GM19193 (cell line): ENCODE results near the gene OVCH1.

ENCODE experiments used
- POLR2A ChIP-seq: IDR thresholded peaks from 4 replicates; pipeline ENCODE4 v1.6.1; 2011; ENCODE audit not compliant: insufficient read depth, insufficient read length; ENCODE audit errors: extremely low read depth

The OVCH1 gene

GRCh38 chr12:29439506-29439905, 58.0 kb downstream of the OVCH1 start:
- no peak for TF ChIP-seq POLR2A

GRCh38 chr12:29438752-29439408, 58.6 kb downstream of the OVCH1 start:
- no peak for TF ChIP-seq POLR2A

- no peak for TF ChIP-seq POLR2A
These were observed 59.9 kb downstream of the OVCH1 start for GRCh38 chr12:29437575-29437974.

DNA sequence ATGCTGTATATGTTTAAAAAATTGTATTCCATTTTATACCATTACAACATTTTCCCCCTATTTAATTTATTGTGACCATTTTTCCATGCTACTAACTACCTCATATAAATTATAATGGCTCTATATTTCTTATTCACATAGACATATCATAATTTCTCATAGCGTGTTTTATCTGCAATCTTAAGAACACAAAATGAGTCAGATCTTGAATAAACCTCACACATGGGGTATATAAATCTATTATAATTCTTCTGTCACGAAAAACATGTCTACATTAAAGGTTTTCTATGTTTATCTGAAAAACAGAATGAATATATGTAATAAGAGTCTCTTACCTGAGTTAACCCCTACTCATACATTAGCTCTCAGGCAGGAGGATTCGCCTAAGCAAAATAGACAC, 66.0 kb downstream of the OVCH1 start:
- no peak for TF ChIP-seq POLR2A

GRCh38 chr12:29430716-29431044, 66.8 kb downstream of the OVCH1 start:
- no peak for TF ChIP-seq POLR2A

DNA sequence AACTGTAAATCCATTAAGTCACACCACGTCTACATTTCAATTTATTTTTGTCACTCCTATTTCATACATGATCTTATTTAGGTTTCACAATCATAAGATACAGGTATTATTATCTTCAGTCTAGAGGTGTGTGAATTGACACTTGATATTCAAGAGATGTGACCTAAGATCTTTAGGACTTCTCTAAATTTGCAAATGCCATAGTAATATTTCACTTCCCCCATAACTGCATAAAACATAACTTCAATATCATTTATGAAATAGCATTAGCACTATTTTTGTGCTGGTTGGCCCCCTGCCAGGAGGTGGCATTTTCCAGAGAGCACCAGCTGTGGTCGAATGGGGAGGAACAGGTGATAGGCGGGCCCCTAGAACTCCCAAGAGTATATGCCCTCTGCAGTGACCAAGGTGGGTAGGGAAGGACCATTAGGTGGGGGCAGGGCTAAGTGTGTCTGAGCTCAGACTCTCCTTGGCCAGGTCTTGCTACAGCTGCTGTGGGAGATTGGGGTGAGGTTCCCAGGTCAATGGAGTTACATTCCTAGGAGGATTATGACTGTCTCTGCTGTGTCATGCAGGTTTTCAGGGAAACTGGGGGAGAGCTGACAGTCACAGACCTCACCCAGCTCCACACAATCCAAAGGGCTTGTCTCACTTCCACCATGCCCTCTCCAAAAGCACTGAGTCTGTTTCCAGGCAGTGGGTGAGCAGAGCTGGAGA, 67.3 kb downstream of the OVCH1 start:
- TF ChIP-seq POLR2A = no peak

GRCh38 chr12:29428633-29429032, 68.9 kb downstream of the OVCH1 start:
- TF ChIP-seq POLR2A = no peak

- TF ChIP-seq POLR2A = no peak
These were observed 69.5 kb downstream of the OVCH1 start for GRCh38 chr12:29427964-29428363.

DNA sequence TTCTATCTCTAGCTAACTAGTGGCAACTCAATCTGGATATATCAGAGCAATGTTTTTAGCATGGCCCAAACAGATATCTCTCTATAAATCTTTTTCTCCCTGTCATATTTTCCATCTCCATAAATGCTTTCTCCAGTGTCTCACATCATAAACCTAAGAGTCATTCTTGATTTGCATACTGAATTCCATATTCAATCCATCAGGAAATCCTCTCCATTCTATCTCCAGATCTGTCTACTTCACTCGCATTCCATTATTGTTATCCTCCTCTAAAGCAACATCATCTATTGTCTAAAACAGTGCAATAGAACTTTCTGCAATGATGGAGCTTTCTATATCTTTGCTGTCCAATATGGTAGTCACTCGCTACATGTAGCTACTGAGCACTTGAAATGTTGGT, 71.0 kb downstream of the OVCH1 start:
- TF ChIP-seq POLR2A = no peak

DNA sequence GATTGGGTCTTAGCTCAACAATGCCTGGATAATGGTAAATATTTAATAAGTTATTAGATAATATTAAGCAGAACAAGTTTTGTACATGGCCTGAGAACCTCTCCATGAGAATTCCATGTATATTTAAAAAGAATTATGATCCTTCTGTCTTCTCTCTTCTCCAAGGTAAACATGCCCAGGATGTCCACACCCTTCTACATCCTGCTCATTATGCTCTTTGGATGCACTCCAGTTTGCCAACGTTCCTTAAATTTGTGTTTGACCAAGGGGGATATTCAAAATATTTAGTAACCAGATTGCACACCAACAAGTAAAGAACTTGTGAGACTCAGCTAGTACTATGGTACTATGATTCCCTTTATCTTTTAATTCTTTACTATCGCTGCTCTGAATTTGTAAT, 71.8 kb downstream of the OVCH1 start:
- TF ChIP-seq POLR2A = no peak

DNA sequence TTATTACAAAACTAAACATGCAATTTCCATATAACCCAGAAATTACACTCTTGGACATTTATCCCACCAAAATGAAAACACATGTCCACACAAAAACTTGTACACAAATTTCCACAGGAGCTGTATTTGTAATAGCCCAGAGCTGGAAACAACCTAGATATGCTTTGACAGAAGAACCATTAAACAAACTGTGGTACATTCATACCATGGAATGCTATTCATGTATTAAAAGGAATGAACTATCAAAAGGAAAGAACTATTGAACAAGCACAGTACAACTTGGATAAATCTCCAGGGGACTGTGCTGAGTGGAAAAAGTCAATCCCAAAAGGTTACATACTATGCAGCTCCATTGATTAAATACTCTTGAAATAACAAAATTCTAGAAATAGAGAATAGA, 80.7 kb downstream of the OVCH1 start:
- no peak for TF ChIP-seq POLR2A

- TF ChIP-seq POLR2A = no peak
These were observed 82.4 kb downstream of the OVCH1 start for GRCh38 chr12:29415111-29415510.

- no peak for TF ChIP-seq POLR2A
These were observed 83.1 kb downstream of the OVCH1 start for GRCh38 chr12:29414368-29414767.

- no peak for TF ChIP-seq POLR2A
These were observed 91.9 kb downstream of the OVCH1 start for GRCh38 chr12:29405561-29405960.

DNA sequence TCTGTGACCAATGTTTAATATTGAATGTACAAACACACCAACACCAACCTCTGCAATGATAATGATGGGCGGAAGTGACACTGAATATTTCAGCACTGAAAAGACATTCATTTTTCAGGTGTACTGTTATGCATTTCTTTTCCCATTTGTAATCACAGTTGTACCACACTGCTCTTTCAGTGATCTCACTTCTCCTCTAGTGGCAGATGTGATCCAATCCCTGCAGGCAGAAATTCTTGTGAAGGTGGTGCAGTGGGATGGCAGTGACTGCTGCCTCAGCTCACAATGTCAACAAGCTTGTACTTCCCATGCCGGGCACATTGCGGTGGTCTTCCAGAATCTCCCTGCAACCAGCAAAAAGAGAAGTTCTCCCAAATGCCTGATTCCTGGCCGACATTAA, 93.5 kb downstream of the OVCH1 start:
- no peak for TF ChIP-seq POLR2A

- no peak for TF ChIP-seq POLR2A
These were observed 95.0 kb downstream of the OVCH1 start for GRCh38 chr12:29402437-29402836.

DNA sequence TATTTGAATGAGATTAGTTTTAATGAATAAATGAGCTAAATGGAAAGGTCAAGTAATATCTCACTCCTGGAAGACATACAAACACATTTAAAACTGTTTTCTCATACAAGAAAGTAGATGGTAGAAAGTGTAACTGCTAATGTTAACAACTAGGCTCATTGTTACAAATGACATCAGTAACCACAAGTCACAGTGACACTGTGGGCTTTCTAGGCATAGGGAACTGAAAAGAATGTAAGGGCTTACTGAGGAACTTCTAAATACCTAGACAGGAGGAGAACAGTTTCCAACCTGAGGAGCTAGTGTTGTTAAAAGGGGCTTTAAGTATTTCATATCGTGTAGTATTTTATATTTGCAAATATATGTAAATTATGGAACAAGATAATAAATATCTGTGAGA, 99.0 kb downstream of the OVCH1 start:
- TF ChIP-seq POLR2A = no peak

DNA sequence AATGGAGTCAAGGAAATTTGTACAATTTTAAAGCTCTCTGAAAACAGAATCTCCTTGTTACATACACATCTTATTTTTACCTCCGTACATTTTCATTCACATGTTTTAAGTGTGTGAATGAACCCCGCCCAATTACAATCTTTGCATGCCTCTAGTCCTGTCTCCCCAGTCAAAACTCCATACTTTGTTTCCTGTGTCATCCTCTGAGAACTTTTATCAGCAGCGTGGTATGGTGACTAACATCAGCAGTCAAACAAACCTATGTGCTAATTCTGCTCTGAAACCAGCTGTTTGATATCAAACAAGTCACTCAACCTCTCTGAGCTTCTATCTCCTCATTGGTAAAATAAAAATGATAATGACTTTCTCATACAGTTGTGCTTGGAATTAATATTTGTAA, 100.7 kb downstream of the OVCH1 start:
- no peak for TF ChIP-seq POLR2A

DNA sequence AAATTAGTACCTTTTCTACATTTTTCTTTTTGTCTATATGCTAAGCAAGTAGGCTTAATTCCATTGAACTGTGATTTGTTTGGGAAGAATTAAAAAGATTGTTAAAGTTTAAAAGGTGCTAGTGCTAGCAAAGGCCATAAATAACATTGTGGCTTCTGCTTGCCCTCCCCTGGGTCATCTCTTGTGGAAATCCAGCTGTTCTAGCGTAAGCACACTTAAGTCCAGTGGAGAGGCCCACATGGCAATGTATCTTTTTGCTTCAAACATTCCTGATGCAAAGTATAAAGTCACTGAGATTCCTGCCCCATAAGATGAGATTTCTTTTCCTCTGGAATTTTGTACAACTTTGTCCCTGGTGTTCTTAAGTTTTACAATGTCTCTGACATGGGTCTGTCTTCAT, 102.1 kb downstream of the OVCH1 start:
- TF ChIP-seq POLR2A = no peak
